H1 (cell line): ENCODE results near the gene PLXDC2.

Experiments used
- CTCF ChIP-seq, 3 experiments: IDR thresholded peaks; 1 replicate in 2 of 3; 2 replicates in 1 of 3; pipeline versions ENCODE4 v1.5.1 to v1.6.1; 2011; ENCODE audit warnings: low read length in 3 of 3, mild to moderate bottlenecking in 3 of 3, inconsistent platforms in 2 of 3, low read depth in 1 of 3, moderate library complexity in 1 of 3; ENCODE audit not compliant: insufficient read depth in 1 of 3; ENCODE audit errors: control extremely low read depth in 1 of 3
- JUND ChIP-seq: IDR thresholded peaks from 2 replicates; pipeline ENCODE4 v1.6.1; 2011; ENCODE audit warnings: mild to moderate bottlenecking, improper control_type of control experiment, low read length
- POLR2A ChIP-seq, 2 experiments: IDR thresholded peaks; 1 replicate in 1 of 2; 2 replicates in 1 of 2; pipeline ENCODE4 v1.6.1; 2011; ENCODE audit warnings: low read depth in 2 of 2, low read length in 2 of 2, mild to moderate bottlenecking in 2 of 2; ENCODE audit errors: control extremely low read depth in 1 of 2
- POLR2AphosphoS5 ChIP-seq: IDR thresholded peaks from 2 replicates; pipeline ENCODE4 v1.6.1; 2011; ENCODE audit warnings: low read depth, low read length
- RFX5 ChIP-seq: IDR thresholded peaks from 2 replicates; pipeline ENCODE4 v1.6.1; 2011; ENCODE audit warnings: low read depth, low read length, improper control_type of control experiment, borderline replicate concordance
- TAF7 ChIP-seq: optimal IDR thresholded peaks from 2 replicates; pipeline ENCODE3; 2011; ENCODE audit warnings: low read depth, mild to moderate bottlenecking, inconsistent platforms, low read length, moderate library complexity, borderline replicate concordance
- TCF12 ChIP-seq: IDR thresholded peaks from 2 replicates; pipeline ENCODE4 v1.6.1; 2011; ENCODE audit warnings: low read depth, mild to moderate bottlenecking, low read length

DNA sequence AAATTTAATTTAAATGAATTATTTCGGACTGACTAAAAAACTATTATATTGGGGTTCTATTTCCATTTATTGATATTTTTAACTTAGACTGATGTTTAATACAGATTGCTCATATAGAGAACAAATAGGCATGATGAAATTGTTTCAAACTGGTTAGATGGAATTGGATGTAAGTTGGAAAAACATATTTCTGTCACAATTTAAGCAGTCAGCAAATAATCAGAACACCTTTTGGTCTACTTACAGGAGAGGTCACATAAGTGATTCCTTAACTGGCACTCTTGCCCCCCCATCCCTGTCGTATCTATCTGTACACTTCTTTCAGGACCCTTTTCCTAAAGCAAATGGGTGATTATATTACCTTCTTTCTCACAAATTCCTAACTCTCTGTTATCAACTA is 138.4 kb downstream of the PLXDC2 start:
- TF ChIP-seq CTCF (IDR thresholded peaks at IDR 0.05; ENCODE audit: control extremely low read depth in 1 of 3, insufficient read depth in 1 of 3, low read depth in 1 of 3, low read length in 3 of 3) = no peak
- no peak for TF ChIP-seq POLR2A (IDR thresholded peaks at IDR 0.05; ENCODE audit: control extremely low read depth in 1 of 2, low read depth in 2 of 2, low read length in 2 of 2)
- no peak for TF ChIP-seq TAF7
- TF ChIP-seq TCF12 = no peak
- TF ChIP-seq POLR2AphosphoS5 = no peak
- TF ChIP-seq RFX5 = no peak
- TF ChIP-seq JUND = no peak
